Natural killer cell (primary cell): ENCODE measurements around the gene PRKN. TPM values are rescaled to one million over a fixed set of nuclear protein-coding genes. Genes with fewer than 3 reads are reported as not detected.
"Not testable (repeated sequence)": the region's sequence is repeated elsewhere in the genome, so short reads cannot be mapped to it uniquely, and the experiment has no call there.

Source experiments
- ATAC-seq, 3 donors: fragments of 150-1000 bp in 2 of 3; fragments of 200-7000 bp in 1 of 3; cut with Tn5 transposase; 1 replicate in 1 of 3; 2 replicates in 2 of 3; pipeline ENCODE4 v1.10.0; 2021; ENCODE audit warnings: mild to moderate bottlenecking in 2 of 3, moderate library complexity in 2 of 3
- DNase-seq, 2 donors: peaks; one replicate each; pipeline versions ENCODE4 v3.0.0 to v3.0.0-alpha.2; 2013 to 2021; ENCODE audit warnings: mixed read lengths in 1 of 2
- H3K27ac ChIP-seq: one replicate; pipeline ENCODE4 v1.5.1; 2013; ENCODE audit warnings: mild to moderate bottlenecking, low read length
- H3K27me3 ChIP-seq: one replicate; pipeline ENCODE4 v1.6.1; 2013; ENCODE audit warnings: low read length; ENCODE audit not compliant: control insufficient read depth, insufficient read depth
- H3K36me3 ChIP-seq: one replicate; pipeline ENCODE4 v1.6.1; 2013; ENCODE audit warnings: low read length; ENCODE audit not compliant: control insufficient read depth, insufficient read depth
- H3K4me1 ChIP-seq: one replicate; pipeline ENCODE4 v1.6.1; 2013; ENCODE audit warnings: low read length; ENCODE audit not compliant: control insufficient read depth, insufficient read depth
- H3K4me3 ChIP-seq: one replicate; pipeline ENCODE4 v1.5.1; 2013; ENCODE audit warnings: low read length
- H3K9me3 ChIP-seq: one replicate; pipeline ENCODE4 v1.6.1; 2013; ENCODE audit warnings: low read length; ENCODE audit not compliant: control insufficient read depth, insufficient read depth
- H3K27ac Mint-ChIP-seq, 2 donors: one replicate each; pipeline ENCODE4 v1.8.0; 2022; ENCODE audit warnings: mild to moderate bottlenecking in 2 of 2, mixed read lengths in 2 of 2, moderate library complexity in 1 of 2
- H3K27me3 Mint-ChIP-seq, 2 donors: one replicate each; pipeline ENCODE4 v1.8.0; 2022; ENCODE audit warnings: low read depth in 2 of 2, mixed read lengths in 2 of 2
- H3K36me3 Mint-ChIP-seq: one replicate; pipeline ENCODE4 v1.8.0; 2022; ENCODE audit warnings: mixed read lengths
- H3K4me1 Mint-ChIP-seq, 2 donors: one replicate each; pipeline ENCODE4 v1.8.0; 2022; ENCODE audit warnings: mixed read lengths in 2 of 2
- H3K4me3 Mint-ChIP-seq: one replicate; pipeline ENCODE4 v1.8.0; 2022; ENCODE audit warnings: mild to moderate bottlenecking, moderate library complexity, mixed read lengths
- H3K9me3 Mint-ChIP-seq, 2 donors: one replicate each; pipeline ENCODE4 v1.8.0; 2022; ENCODE audit warnings: mixed read lengths in 2 of 2
- CTCF ChIP-seq: fragments of 200-600 bp; IDR thresholded peaks from one replicate; pipeline ENCODE4 v1.8.0; 2022; ENCODE audit warnings: antibody characterized with exemption
- WGBS: methylation state at CpG from one replicate; pipeline ENCODE4 v1.1.7; 2013; ENCODE audit warnings: missing lambda C conversion rate; ENCODE audit not compliant: insufficient coverage; 5-methylcytosine and 5-hydroxymethylcytosine counted together
- intact Hi-C: fragments of 100-400 bp; cut with micrococcal nuclease; formaldehyde crosslinking; loops from one replicate; pipeline ENCODE4 v1.14.2; 2022
- total RNA-seq, 4 donors: library from RNA; stranded (reverse); fragments of 120-200 nt in 1 of 4; gene quantifications; one replicate each; pipeline versions ENCODE4 v1.2.3 to v1.2.4, GENCODE V29; 2013 to 2022

The PRKN gene
- total RNA-seq, 3 donors from 2014 or later (not counting 1 experiment from before 2014, with no cell fraction given), result 1.4 to 1.9 (median 1.9) TPM

DNA sequence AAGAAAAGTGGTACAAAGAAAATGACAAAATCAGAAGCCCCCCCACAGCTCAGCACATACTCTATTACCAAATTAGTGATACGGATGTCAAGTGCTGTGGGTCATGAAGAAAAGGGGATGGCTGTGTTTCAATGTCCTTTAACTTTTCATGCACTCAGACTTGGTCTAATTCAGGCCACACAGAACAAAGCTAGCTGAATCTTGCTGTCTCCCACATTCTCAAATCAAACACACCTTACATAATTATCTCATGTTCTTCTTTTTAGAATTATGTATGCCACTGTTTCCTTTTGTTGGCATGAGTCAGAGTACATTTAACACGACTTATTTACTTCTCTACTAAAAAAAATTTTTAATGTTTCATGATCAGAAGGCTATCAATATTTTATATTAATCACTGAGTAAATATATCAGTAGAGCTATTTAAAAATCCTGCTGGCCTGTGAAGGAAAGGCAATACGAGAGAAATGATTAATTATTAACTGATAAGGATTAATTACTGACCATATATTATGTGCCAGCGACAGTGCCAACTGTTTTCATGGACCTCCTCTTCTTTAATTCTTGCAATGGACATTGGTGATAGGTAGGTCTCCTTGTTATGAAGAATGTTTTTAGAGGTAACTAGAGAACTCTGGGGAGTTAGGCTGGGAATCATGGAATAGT lies 857.2 kb downstream of the PRKN start:
- no peak overlapping the region for H3K27ac Mint-ChIP-seq
- H3K4me3 ChIP-seq, result no peak overlapping the region
- no peaks in the 10 kb centered on the region for H3K36me3 Mint-ChIP-seq
- H3K36me3 ChIP-seq, result no peaks in the 10 kb centered on the region
- no peaks in the 10 kb centered on the region for H3K4me1 Mint-ChIP-seq
- ATAC-seq (no peak), DNase-seq (no peak)
- no peaks in the 10 kb centered on the region for H3K27me3 Mint-ChIP-seq
- intact Hi-C loops, result no loop called here
- WGBS, result 71% methylated on average over 1 of the region's 4 CpGs
- peaks cover 0 to 5% of the 10 kb centered on the region in 2 donors for H3K9me3 Mint-ChIP-seq
- H3K27me3 ChIP-seq, result no peaks in the 10 kb centered on the region
- TF ChIP-seq CTCF, result no peak
- no peaks in the 10 kb centered on the region for H3K4me1 ChIP-seq
- H3K9me3 ChIP-seq, result no peaks in the 10 kb centered on the region
- no peak overlapping the region for H3K27ac ChIP-seq
- no peak overlapping the region for H3K4me3 Mint-ChIP-seq

GRCh38 chr6:161869491-161869890 lies 858.1 kb downstream of the PRKN start:
- Histone ChIP-seq H3K27me3 (no peaks in the 10 kb centered on the region), H3K4me3 (no peak overlapping the region), H3K9me3 (no peaks in the 10 kb centered on the region), H3K4me1 (no peaks in the 10 kb centered on the region), H3K36me3 (no peaks in the 10 kb centered on the region), H3K27ac (no peak overlapping the region)
- Mint-ChIP-seq H3K27ac (no peak overlapping the region), H3K9me3 (peaks cover 0 to 5% of the 10 kb centered on the region in 2 donors), H3K27me3 (no peaks in the 10 kb centered on the region), H3K36me3 (no peaks in the 10 kb centered on the region), H3K4me3 (no peak overlapping the region), H3K4me1 (no peaks in the 10 kb centered on the region)
- ATAC-seq, result no peak
- no peak for TF ChIP-seq CTCF
- 92% methylated on average over 4 of the region's 4 CpGs for WGBS
- DNase-seq, result no peak
- intact Hi-C loops, result no loop called here

GRCh38 chr6:161866570-161866969 lies 861.0 kb downstream of the PRKN start:
- no peaks in the 10 kb centered on the region for H3K4me1 Mint-ChIP-seq
- TF ChIP-seq CTCF, result no peak
- no peaks in the 10 kb centered on the region for H3K9me3 ChIP-seq
- H3K9me3 Mint-ChIP-seq, result peaks cover under 1 to 3% of the 10 kb centered on the region in 2 donors
- no peaks in the 10 kb centered on the region for H3K36me3 Mint-ChIP-seq
- H3K4me3 ChIP-seq, result no peak overlapping the region
- H3K27me3 ChIP-seq, result no peaks in the 10 kb centered on the region
- no peaks in the 10 kb centered on the region for H3K27me3 Mint-ChIP-seq
- ATAC-seq (no peak), DNase-seq (no peak)
- H3K4me3 Mint-ChIP-seq, result no peak overlapping the region
- no peaks in the 10 kb centered on the region for H3K4me1 ChIP-seq
- intact Hi-C loops, result no loop called here
- WGBS, result 93% methylated on average over 3 of the region's 3 CpGs
- H3K27ac Mint-ChIP-seq, result no peak overlapping the region
- H3K27ac ChIP-seq, result no peak overlapping the region
- H3K36me3 ChIP-seq, result no peaks in the 10 kb centered on the region

- H3K27me3 Mint-ChIP-seq, H3K36me3 ChIP-seq, H3K27ac ChIP-seq, H3K4me3 Mint-ChIP-seq, H3K4me1 Mint-ChIP-seq, intact Hi-C loops, H3K4me1 ChIP-seq, H3K27ac Mint-ChIP-seq, ATAC-seq, H3K9me3 Mint-ChIP-seq, H3K36me3 Mint-ChIP-seq, H3K4me3 ChIP-seq, H3K9me3 ChIP-seq, H3K27me3 ChIP-seq, DNase-seq: not testable (repeated sequence)
- 53% methylated on average over 2 of the region's 2 CpGs for WGBS
These were observed 866.5 kb downstream of the PRKN start for GRCh38 chr6:161861061-161861460.
